GM18909 (cell line): ENCODE measurements around the gene IZUMO4.
"Not testable (repeated sequence)": the region's sequence is repeated elsewhere in the genome, so short reads cannot be mapped to it uniquely, and the experiment has no call there.

ENCODE experiments used
- ATAC-seq: cut with Tn5 transposase; IDR thresholded peaks from one replicate; pipeline ENCODE4 v1.9.1; 2021; ENCODE audit warnings: mild to moderate bottlenecking; ENCODE audit not compliant: unreplicated experiment, poor library complexity

IZUMO4 gene

GRCh38 chr19:2080336-2080988, 16.3 kb upstream of the IZUMO4 start:
- ATAC-seq = no peak

DNA sequence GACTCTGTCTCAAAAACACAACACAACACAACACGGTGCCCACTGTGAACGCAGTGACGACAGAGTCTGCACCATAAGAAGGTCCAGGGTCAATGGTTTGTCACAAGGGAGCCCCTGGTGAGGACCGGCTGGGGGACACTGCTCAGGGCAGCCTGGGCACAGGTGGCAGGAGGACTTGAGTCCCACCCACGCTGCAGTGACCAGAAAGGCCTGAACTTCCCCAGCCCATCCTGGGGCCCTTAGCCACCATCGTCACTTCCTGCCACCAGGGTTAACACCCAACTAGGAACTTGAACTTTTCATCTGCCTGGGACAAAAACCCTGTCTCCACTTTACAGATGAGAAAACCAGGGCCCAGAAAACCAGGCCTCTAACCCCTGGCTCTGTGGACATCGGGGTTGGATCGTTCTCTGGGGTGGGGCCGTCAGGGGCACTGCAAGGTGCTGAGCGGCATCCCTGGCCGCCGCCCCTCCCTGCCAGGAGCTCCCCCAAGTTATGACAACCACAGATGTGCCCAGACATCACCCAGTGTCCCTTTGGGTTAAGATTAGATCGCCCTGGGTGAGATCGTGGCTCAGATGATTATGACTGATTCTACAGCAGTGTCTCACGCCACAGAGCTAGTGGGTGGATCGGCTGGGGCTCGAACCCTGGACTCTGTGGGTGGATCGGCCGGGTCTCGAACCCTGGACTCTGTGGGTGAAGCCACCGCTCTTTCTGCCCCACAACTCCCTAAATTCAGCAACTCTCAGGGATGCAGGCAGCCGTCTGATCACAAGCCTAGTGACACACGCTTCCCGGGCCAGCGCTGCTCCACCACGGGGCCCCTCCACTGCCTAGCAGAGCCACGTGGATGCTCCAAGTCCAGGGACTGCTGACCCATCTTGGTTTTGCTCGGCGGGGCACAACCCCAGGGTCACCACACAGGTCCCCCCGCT, 14.6 kb upstream of the IZUMO4 start:
- ATAC-seq = no peak

- no peak for ATAC-seq
Observed at GRCh38 chr19:2083174-2083854, 13.4 kb upstream of the IZUMO4 start.

DNA sequence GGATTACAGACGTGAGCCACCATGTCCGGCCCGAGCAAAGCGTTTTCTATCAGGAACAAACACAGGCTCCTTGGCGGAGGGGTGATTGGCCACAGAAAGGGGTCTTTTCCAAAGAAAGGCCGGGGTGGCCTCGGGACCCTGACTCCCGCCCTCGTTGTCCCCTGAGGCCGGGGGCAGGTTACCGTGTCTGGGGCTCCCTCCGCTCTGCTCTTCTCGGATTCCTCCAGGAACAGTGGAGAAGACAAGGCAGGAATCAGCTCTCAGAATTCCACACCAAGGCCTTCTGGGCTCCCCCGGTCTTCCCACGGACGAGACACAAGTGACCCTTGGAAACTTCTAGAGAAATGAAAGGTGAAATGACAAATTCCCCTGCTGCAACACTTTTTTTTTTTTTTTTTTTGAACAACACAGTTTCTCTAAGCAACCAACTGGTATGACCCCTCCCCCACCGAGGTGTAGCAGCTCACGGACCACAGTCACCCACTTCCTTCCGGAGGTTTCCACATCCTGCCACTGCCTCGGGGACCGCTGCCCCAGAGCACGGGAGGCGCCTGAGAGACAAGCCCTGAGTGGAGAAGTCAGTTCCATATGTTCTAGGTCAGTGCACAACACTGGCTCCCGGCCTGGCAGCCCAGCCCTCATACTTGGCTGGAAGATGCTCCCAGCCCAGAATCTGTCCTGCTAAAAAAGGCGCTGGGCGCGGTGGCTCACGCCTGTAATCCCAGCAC, 11.6 kb upstream of the IZUMO4 start:
- ATAC-seq = peak; percentile 38

DNA sequence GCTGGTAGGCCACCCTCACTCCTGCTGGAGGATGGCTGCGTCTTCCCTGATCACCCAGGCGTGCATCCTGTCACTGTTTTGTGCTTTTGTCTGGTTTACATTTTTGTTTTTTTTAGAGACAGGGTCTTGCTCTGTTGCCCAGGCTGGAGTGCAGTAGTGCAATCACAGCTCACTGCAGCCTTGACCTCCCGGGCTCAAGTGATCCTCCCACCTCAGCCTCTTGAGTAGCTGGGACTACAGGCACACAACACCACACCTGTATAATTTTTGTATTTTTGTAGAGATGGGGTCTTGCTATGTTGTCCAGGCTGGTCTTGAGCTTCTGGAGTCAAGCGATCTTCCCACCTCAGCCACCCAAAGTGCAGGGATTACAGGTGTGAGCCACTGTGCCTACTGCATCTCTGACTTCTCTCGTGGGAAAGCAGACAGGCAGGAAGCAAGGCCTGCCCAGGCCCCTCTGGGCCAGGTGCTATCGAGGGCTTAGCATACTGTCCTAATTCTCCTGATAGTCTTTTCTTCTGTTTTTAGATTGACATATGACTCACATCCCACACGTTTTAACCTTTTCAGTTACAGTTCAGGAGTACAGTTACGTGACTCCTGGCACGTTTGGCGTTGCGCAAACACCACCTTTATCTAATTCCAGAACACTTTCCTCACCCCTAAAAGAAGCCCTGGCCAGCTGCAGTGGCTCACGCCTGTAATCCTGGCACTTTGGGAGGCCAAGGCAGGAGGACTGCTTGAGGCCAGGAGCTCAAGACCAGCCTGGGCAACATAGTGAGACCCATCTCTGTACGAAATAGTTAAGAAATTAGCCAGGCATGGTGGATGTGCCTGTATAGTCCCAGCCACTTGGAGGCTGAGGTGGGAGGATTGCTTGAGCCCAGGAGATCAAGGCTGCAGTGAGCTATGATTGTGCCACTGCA, 9.8 kb upstream of the IZUMO4 start:
- peak; percentile 16 for ATAC-seq

GRCh38 chr19:2087621-2088100, 9.1 kb upstream of the IZUMO4 start:
- ATAC-seq = peak; percentile 19

- ATAC-seq = no peak
Observed at GRCh38 chr19:2089001-2089711, 7.6 kb upstream of the IZUMO4 start.

DNA sequence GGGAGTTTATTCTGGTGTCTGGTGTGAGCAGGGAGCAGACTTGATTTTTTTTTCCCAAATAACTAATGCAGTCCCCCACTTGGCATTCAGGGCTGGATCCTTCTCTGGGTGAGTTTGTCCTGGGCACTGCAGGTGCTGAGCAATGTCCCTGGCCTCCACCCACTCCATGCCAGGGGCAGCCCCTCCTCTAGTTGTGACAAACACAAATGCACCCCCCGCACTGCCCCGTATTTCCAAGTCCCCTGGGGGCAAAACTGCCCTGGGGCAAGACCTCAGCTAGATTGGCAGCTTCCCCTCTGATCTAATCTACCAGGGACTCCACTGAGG, 7.0 kb upstream of the IZUMO4 start:
- ATAC-seq = peak; percentile 6

DNA sequence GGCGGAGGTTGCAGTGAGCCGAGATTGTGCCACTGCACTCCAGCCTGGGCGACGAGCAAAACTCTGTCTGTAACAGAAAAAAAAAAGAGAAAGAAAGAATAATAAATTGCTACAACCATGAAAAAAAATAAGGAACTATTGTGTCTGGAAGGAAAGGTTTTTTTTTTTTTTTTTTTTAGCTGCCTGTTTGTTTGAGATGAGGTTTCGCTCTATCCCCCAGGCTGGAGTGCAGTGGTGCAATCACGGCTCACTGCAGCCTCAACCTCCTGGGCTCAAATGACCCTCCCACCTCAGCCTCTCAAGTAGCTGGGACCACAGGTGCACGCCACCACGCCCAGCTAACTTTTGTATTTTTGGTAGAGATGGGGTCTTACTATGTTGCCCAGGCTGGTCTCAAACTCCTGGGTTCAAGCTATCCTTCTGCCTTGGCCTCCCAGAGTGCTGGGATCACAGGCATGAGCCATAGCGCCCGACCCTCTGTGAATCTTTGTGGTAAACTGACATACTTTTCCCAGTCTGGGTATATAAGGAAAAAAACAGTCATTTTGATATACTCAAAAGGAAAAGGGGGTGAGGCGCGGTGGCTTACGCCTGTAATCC, 4.7 kb upstream of the IZUMO4 start:
- ATAC-seq = not testable (repeated sequence)

DNA sequence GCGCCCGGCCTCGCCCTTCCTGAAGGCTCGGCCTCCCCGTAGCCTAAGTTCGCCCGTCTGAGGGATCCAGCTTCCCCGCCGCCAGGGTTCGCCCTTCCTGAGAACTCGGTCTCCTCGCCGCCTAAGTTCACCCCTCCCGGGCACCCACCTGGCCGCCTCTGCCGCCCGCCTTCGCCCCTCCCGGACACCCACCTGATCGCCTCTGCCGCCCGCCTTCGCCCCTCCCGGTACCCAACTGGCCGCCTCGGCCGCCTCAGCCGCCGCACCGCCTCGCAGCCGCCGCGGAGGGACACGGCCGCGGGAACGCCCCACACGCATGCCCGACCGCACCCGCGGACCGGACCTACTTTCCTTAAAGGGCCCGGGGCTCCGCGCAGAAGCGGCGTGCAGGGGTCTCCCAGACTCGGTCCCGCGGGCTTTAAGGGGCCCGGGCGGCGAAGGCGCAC, 658 bp upstream of the IZUMO4 start, which contains the start of gene MOB3A:
Gene MOB3A (minus strand): TSS at position 293 of the 446 bp plus-strand sequence. CDS start 17,766 bp downstream, outside the sequence.
- ATAC-seq = peak; percentile 42

DNA sequence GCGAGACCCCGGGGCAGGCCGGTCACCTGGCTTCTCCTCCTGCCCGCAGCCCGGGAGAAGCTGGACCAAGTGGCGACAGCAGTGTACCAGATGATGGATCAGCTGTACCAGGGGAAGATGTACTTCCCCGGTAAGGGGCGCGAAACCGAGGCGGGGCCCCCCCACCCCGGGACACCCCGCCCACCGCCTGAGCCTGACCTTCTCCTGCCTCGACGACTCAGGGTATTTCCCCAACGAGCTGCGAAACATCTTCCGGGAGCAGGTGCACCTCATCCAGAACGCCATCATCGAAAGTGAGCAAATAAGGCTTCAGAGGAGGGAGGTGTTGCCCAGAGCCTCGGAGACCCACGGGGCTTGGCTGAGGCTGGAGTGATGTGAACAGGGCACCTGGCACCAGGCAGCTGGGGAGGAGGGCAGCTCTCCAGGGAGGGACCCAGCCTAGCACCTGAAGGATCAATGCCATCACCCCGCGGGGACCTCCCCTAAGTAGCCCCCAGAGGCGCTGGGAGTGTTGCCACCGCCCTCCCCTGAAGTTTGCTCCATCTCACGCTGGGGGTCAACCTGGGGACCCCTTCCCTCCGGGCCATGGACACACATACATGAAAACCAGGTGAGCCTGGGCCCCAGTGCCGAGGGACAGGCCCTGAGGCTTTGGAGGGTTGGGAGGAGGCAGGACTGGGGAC, 629 bp downstream of the IZUMO4 start:
- peak; percentile 2 for ATAC-seq

- ATAC-seq = no peak
Observed at GRCh38 chr19:2097886-2098327, 1.2 kb downstream of the IZUMO4 start.

DNA sequence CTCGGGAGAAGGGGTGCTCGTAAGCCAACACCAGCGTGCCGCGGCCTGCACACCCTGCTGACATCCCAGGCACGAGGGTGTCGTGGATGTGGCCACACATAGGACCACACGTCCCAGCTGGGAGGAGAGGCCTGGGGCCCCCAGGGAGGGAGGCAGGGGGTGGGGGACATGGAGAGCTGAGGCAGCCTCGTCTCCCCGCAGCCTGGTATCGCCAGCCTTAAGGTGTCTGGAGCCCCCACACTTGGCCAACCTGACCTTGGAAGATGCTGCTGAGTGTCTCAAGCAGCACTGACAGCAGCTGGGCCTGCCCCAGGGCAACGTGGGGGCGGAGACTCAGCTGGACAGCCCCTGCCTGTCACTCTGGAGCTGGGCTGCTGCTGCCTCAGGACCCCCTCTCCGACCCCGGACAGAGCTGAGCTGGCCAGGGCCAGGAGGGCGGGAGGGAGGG, 2.4 kb downstream of the IZUMO4 start:
- ATAC-seq = no peak

DNA sequence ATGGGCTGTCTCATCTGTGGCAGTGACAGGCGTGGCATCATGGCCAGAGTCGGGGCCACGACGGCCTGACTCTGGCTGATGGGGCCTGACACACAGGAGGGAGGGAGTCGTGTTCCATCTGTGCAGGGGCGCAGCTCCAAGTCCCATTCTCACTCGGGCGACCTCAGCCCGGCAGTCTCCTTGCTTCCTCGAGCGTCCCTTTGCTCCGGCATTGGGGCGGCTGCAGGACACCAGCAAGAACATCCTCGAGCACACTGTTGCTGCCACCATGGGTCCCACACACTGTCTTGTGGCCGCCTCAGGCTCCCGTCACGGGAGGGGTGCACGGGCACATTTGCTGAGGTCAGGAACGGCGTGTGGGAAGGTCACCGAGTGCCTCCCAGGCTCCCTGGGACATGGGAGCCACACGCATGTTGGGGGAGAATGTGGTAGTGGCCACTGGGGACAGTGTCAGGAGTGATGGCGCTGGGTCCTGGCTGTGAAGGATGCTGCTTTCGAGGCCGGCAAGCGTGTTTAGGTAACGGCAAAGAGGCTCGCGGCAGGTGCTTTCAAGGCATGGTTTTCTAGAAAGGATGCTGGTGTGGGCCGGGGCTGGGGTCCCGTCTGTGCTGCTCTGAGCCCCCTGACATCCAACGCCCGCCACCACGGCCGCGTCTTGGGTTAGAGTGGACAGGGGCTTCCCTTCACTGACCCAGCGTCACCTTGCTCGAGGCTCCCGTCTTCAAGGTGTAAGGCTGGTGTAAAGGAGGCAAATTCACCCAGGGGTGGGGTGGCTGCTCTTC, 3.4 kb downstream of the IZUMO4 start:
- ATAC-seq = no peak

GRCh38 chr19:2100719-2101061, 4.0 kb downstream of the IZUMO4 start:
- ATAC-seq = no peak

DNA sequence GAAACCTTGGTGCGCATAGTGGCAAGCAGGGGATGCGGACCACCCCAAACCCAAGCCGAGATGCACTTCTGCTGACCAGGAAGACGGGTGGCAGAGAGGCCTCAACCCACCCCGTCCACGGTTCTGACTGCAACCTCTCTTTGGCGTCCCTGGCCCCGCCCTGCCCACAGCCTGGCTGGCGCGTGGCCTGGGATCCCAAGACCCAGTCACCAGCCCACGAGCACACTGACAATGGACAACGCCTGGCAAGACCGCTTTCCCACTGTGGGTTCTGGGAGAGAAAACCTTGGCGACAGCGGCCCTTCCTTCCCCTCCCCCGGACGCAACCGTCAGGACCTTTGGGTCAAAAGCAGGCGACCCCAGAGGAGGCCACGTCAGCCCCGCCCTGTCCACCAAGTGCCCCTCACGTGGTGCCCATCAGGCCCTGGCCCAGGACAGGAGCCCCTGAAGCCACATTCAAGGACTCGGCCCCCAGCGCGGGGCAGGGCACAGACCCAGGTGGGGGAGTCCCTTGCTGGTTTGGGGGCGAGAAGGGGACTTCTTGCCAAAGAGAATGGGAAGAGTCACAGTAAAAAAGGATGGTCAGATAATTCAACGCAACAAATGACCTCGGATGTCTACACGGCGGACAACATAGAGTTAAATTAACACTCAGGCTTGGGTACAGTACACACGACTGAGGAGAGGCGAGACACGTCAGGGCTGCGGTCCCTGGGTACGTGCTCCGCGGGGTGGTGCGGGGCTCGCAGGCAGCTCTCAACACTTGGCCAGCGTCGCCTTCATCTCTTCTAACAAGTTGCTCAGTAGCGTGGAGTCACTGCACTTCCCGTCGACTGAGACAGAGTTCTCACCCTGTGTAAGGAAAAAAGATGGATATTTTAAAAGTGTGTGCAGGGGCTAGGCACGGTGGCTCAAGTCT, 5.0 kb downstream of the IZUMO4 start:
- no peak for ATAC-seq
